Cardiac septum (tissue), 1 donor: ENCODE data around the gene ETDB. TPM values are rescaled to one million over a fixed set of nuclear protein-coding genes. Genes with fewer than 3 reads are reported as not detected.

Experiments used
- total RNA-seq: library from RNA; stranded (reverse); fragmentation: NEBNext Ultra II Directional; extraction: Animal tissue kit (Norgen Biotek cat#: 25700); gene quantifications from one replicate; pipeline ENCODE4 v1.2.1, GENCODE V29; 2021
- donor health status: DM: no; HTN: no; CAD: no.

The ETDB gene
- total RNA-seq, 1 donor from 2014 or later, result not detected

Other genes starting within 250 kb of the ETDB start
- gene MOSPD1, start 205.3 kb downstream of the ETDB start, total RNA-seq, result 21.3 TPM
- 4.9 TPM for gene SMIM10, start 129.5 kb downstream of the ETDB start, total RNA-seq
- gene RTL8B, start 98.0 kb downstream of the ETDB start, total RNA-seq, result 19.0 TPM
- gene RTL8C, start 88.2 kb downstream of the ETDB start, total RNA-seq, result 311 TPM
- gene RTL8A, start 68.4 kb downstream of the ETDB start, total RNA-seq, result 30.4 TPM
- gene SMIM10L2B, start 21.8 kb downstream of the ETDB start, total RNA-seq, result 2.0 TPM
- gene CT55, start 50.9 kb upstream of the ETDB start, total RNA-seq, result not detected
- not detected for gene ETDA, start 131.5 kb upstream of the ETDB start, total RNA-seq
- gene ETDC, start 189.0 kb upstream of the ETDB start, total RNA-seq, result not detected
- gene ZNF75D, start 223.6 kb upstream of the ETDB start, total RNA-seq, result 2.8 TPM
- 6.4 TPM for gene ZNF449, start 224.3 kb upstream of the ETDB start, total RNA-seq